ENCODE data around the gene CDNF.
"Not testable (repeated sequence)": the region's sequence is repeated elsewhere in the genome, so short reads cannot be mapped to it uniquely, and the experiment has no call there.

- not testable (repeated sequence) for TF ChIP-seq CTCF, POLR2A (IDR thresholded peaks at IDR 0.05)
These were observed 27.0 kb upstream of the CDNF start for GRCh38 chr10:14864871-14865270.
